ENCODE data around the gene OR10V1.

OR10V1 gene

DNA sequence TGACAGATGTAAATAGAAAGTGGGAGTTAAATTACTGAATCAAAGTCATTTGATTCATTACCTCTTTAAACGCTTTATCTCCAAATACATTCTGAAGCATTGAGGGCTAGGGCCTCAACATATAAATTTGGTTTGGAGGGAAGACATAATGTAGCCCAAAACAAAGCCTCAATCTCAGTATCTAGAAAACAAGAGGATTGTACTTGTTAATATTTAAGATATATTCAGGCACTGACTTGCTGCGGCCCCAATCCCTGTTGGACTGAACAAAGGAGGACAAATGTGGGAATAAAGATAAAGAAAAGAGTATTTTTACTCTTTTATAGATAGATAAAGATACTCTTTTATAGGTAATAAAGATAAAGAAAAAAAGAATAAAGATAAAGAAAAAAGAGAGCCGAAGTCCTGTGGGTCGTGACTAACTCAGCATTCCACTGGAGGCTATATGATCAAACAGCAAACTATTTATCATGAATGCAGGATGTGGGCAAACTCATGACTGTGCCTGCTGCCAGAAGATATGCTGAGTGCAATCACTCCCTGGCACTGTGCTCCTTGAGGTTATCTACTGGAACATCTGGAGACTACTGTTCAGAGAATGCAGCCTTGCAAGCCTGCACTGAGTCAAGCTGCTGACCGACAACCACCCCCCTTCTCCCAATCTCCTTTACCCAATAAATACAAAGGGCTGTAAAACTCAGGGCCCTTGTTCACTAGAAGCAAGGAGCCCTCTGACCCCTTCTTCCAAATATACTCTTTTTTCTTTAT, 6.9 kb downstream of the OR10V1 start:
- TF ChIP-seq ZNF324 (tag by site-specific recombination; IDR thresholded peaks at IDR 0.05) (no peak), TRIM28 (IDR thresholded peaks at IDR 0.05; ENCODE audit: borderline replicate concordance, low read length) (no peak), TCF7L2 (IDR thresholded peaks at IDR 0.05; ENCODE audit: borderline replicate concordance, low read depth, low read length) (0 out of 2 replicates have a peak, but pooled peaks have one; percentile 21), ZNF660 (tag by site-specific recombination; IDR thresholded peaks at IDR 0.05) (0 out of 2 replicates have a peak, but pooled peaks have one; percentile 33)
- ChIA-PET POLR2A (no interaction called here), CTCF (no interaction called here)
- Histone ChIP-seq H3K36me3 (ENCODE audit: control insufficient read depth in 2 of 2, insufficient read depth in 1 of 2, low read length in 2 of 2) (no peaks in the 10 kb centered on the region), H3K4me3 (ENCODE audit: low read depth, low read length) (no peak overlapping the region), H3K27ac (ENCODE audit: extremely low read depth, low read depth, low read length) (no peak overlapping the region), H3K9me3 (ENCODE audit: control insufficient read depth, insufficient read depth, low read depth, low read length) (no peaks in the 10 kb centered on the region), H3K4me1 (ENCODE audit: control insufficient read depth, insufficient read depth, low read length) (no peaks in the 10 kb centered on the region)

DNA sequence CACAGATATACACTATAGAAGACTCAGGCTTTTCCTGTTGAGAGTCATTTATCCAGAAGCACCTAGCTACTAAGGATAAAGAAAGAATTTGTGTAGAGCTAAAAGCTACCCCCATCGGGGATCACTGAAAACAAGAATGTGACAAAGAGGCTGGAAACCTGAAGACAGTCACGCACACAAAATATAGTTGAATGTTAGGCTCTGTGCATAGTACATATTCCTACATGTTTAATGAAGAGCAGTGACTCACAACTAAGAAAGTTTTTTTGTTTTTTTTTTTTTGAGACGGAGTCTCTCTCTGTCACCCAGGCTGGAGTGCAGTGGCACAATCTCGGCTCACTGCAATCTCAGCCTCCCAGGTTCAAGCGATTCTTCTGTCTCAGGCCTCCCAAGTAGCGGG, 8.4 kb downstream of the OR10V1 start:
- Histone ChIP-seq H3K27ac (ENCODE audit: extremely low read depth, low read depth, low read length) (no peak overlapping the region), H3K4me1 (ENCODE audit: control insufficient read depth, insufficient read depth, low read length) (no peaks in the 10 kb centered on the region), H3K9me3 (ENCODE audit: control insufficient read depth, insufficient read depth, low read depth, low read length) (no peaks in the 10 kb centered on the region), H3K4me3 (ENCODE audit: low read depth, low read length) (no peak overlapping the region), H3K36me3 (ENCODE audit: control insufficient read depth in 2 of 2, insufficient read depth in 1 of 2, low read length in 2 of 2) (no peaks in the 10 kb centered on the region)
- CTCF ChIA-PET = no interaction called here
- TF ChIP-seq ZNF544 (tag by site-specific recombination; IDR thresholded peaks at IDR 0.05) = no peak
- TF ChIP-seq, protein P1, sequence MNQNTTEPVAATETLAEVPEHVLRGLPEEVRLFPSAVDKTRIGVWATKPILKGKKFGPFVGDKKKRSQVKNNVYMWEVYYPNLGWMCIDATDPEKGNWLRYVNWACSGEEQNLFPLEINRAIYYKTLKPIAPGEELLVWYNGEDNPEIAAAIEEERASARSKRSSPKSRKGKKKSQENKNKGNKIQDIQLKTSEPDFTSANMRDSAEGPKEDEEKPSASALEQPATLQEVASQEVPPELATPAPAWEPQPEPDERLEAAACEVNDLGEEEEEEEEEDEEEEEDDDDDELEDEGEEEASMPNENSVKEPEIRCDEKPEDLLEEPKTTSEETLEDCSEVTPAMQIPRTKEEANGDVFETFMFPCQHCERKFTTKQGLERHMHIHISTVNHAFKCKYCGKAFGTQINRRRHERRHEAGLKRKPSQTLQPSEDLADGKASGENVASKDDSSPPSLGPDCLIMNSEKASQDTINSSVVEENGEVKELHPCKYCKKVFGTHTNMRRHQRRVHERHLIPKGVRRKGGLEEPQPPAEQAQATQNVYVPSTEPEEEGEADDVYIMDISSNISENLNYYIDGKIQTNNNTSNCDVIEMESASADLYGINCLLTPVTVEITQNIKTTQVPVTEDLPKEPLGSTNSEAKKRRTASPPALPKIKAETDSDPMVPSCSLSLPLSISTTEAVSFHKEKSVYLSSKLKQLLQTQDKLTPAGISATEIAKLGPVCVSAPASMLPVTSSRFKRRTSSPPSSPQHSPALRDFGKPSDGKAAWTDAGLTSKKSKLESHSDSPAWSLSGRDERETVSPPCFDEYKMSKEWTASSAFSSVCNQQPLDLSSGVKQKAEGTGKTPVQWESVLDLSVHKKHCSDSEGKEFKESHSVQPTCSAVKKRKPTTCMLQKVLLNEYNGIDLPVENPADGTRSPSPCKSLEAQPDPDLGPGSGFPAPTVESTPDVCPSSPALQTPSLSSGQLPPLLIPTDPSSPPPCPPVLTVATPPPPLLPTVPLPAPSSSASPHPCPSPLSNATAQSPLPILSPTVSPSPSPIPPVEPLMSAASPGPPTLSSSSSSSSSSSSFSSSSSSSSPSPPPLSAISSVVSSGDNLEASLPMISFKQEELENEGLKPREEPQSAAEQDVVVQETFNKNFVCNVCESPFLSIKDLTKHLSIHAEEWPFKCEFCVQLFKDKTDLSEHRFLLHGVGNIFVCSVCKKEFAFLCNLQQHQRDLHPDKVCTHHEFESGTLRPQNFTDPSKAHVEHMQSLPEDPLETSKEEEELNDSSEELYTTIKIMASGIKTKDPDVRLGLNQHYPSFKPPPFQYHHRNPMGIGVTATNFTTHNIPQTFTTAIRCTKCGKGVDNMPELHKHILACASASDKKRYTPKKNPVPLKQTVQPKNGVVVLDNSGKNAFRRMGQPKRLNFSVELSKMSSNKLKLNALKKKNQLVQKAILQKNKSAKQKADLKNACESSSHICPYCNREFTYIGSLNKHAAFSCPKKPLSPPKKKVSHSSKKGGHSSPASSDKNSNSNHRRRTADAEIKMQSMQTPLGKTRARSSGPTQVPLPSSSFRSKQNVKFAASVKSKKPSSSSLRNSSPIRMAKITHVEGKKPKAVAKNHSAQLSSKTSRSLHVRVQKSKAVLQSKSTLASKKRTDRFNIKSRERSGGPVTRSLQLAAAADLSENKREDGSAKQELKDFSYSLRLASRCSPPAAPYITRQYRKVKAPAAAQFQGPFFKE (tag by site-specific recombination; IDR thresholded peaks at IDR 0.05; ENCODE audit: borderline replicate concordance) = no peak
- TF ChIP-seq, protein P2, sequence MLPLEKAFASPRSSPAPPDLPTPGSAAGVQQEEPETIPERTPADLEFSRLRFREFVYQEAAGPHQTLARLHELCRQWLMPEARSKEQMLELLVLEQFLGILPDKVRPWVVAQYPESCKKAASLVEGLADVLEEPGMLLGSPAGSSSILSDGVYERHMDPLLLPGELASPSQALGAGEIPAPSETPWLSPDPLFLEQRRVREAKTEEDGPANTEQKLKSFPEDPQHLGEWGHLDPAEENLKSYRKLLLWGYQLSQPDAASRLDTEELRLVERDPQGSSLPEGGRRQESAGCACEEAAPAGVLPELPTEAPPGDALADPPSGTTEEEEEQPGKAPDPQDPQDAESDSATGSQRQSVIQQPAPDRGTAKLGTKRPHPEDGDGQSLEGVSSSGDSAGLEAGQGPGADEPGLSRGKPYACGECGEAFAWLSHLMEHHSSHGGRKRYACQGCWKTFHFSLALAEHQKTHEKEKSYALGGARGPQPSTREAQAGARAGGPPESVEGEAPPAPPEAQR (tag by site-specific recombination; IDR thresholded peaks at IDR 0.05) = no peak
- TF ChIP-seq WT1 (tag by site-specific recombination; IDR thresholded peaks at IDR 0.05) = no peak
- no peak for TF ChIP-seq ZNF654 (tag by site-specific recombination; IDR thresholded peaks at IDR 0.05; ENCODE audit: low read depth)
- no peak for TF ChIP-seq MEIS1 (CRISPR knock-in tag; IDR thresholded peaks at IDR 0.05; ENCODE audit: borderline replicate concordance)
- TF ChIP-seq, protein P3, sequence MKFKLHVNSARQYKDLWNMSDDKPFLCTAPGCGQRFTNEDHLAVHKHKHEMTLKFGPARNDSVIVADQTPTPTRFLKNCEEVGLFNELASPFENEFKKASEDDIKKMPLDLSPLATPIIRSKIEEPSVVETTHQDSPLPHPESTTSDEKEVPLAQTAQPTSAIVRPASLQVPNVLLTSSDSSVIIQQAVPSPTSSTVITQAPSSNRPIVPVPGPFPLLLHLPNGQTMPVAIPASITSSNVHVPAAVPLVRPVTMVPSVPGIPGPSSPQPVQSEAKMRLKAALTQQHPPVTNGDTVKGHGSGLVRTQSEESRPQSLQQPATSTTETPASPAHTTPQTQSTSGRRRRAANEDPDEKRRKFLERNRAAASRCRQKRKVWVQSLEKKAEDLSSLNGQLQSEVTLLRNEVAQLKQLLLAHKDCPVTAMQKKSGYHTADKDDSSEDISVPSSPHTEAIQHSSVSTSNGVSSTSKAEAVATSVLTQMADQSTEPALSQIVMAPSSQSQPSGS (tag by site-specific recombination; IDR thresholded peaks at IDR 0.05; ENCODE audit: low read depth) = no peak
- TF ChIP-seq, protein P4, sequence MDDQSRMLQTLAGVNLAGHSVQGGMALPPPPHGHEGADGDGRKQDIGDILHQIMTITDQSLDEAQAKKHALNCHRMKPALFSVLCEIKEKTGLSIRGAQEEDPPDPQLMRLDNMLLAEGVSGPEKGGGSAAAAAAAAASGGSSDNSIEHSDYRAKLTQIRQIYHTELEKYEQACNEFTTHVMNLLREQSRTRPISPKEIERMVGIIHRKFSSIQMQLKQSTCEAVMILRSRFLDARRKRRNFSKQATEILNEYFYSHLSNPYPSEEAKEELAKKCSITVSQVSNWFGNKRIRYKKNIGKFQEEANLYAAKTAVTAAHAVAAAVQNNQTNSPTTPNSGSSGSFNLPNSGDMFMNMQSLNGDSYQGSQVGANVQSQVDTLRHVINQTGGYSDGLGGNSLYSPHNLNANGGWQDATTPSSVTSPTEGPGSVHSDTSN (CRISPR knock-in tag; IDR thresholded peaks at IDR 0.05) = no peak
- TF ChIP-seq ZNF585B (tag by site-specific recombination; IDR thresholded peaks at IDR 0.05) = no peak
- TF ChIP-seq GLIS1 (tag by site-specific recombination; IDR thresholded peaks at IDR 0.05) = no peak
- TF ChIP-seq ZNF155 (tag by site-specific recombination; IDR thresholded peaks at IDR 0.05) = no peak
- TF ChIP-seq ZNF292 (tag by site-specific recombination; IDR thresholded peaks at IDR 0.05; ENCODE audit: borderline replicate concordance, low read depth) = no peak
- no peak for TF ChIP-seq ZFP3 (tag by site-specific recombination; IDR thresholded peaks at IDR 0.05; ENCODE audit: low read depth)
- TF ChIP-seq, protein P5, sequence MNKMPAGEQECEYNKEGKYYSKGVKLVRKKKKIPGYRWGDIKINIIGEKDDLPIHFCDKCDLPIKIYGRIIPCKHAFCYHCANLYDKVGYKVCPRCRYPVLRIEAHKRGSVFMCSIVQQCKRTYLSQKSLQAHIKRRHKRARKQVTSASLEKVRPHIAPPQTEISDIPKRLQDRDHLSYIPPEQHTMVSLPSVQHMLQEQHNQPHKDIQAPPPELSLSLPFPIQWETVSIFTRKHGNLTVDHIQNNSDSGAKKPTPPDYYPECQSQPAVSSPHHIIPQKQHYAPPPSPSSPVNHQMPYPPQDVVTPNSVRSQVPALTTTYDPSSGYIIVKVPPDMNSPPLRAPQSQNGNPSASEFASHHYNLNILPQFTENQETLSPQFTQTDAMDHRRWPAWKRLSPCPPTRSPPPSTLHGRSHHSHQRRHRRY (tag by site-specific recombination; IDR thresholded peaks at IDR 0.05) = no peak
- TF ChIP-seq, protein P6, sequence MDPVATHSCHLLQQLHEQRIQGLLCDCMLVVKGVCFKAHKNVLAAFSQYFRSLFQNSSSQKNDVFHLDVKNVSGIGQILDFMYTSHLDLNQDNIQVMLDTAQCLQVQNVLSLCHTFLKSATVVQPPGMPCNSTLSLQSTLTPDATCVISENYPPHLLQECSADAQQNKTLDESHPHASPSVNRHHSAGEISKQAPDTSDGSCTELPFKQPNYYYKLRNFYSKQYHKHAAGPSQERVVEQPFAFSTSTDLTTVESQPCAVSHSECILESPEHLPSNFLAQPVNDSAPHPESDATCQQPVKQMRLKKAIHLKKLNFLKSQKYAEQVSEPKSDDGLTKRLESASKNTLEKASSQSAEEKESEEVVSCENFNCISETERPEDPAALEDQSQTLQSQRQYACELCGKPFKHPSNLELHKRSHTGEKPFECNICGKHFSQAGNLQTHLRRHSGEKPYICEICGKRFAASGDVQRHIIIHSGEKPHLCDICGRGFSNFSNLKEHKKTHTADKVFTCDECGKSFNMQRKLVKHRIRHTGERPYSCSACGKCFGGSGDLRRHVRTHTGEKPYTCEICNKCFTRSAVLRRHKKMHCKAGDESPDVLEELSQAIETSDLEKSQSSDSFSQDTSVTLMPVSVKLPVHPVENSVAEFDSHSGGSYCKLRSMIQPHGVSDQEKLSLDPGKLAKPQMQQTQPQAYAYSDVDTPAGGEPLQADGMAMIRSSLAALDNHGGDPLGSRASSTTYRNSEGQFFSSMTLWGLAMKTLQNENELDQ (tag by site-specific recombination; IDR thresholded peaks at IDR 0.05; ENCODE audit: low read depth) = no peak
- TF ChIP-seq ZNF660 (tag by site-specific recombination; IDR thresholded peaks at IDR 0.05) = no peak
- TF ChIP-seq ZNF214 (tag by site-specific recombination; IDR thresholded peaks at IDR 0.05; ENCODE audit: borderline replicate concordance) = no peak
- POLR2A ChIA-PET = no interaction called here
